Measurements from ENCODE around the gene PLPP4. TPM values are rescaled to one million over a fixed set of nuclear protein-coding genes. Genes with fewer than 3 reads are reported as not detected.

The PLPP4 gene
- total RNA-seq, 4 donors from 2014 or later, result 0.60 TPM; not detected in 3

DNA sequence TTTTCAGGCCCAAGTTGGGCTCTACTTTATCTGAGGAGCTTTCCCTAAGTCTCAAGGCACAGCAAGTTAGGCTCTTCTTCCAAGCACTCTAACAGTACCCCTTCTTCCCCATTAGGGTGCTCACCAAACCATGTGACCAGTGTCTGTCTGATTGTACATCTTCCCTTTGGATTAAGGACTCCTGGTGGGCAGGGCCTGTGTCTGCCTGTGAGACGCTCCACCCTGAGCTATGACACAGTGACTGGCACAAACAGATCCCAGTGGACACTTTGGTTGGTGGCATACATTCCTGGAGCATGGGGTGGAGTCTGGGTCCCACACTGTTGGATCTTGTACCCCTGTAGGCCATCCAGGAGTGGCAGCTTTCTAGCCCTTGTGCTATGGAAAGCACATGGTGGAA lies 23.8 kb downstream of the PLPP4 start:
- TF ChIP-seq EP300 (IDR thresholded peaks at IDR 0.05) (no peak), POLR2AphosphoS5 (IDR thresholded peaks at IDR 0.05) (no peak), POLR2A (IDR thresholded peaks at IDR 0.05) (no peak)
- TF ChIP-seq, protein P1, sequence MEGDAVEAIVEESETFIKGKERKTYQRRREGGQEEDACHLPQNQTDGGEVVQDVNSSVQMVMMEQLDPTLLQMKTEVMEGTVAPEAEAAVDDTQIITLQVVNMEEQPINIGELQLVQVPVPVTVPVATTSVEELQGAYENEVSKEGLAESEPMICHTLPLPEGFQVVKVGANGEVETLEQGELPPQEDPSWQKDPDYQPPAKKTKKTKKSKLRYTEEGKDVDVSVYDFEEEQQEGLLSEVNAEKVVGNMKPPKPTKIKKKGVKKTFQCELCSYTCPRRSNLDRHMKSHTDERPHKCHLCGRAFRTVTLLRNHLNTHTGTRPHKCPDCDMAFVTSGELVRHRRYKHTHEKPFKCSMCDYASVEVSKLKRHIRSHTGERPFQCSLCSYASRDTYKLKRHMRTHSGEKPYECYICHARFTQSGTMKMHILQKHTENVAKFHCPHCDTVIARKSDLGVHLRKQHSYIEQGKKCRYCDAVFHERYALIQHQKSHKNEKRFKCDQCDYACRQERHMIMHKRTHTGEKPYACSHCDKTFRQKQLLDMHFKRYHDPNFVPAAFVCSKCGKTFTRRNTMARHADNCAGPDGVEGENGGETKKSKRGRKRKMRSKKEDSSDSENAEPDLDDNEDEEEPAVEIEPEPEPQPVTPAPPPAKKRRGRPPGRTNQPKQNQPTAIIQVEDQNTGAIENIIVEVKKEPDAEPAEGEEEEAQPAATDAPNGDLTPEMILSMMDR (IDR thresholded peaks at IDR 0.05), result no peak
- Histone ChIP-seq H3K4me3 (no peak overlapping the region), H3K9me3 (no peaks in the 10 kb centered on the region), H3K27ac (no peak overlapping the region), H3K4me1 (no peaks in the 10 kb centered on the region), H3K27me3 (no peaks in the 10 kb centered on the region), H3K36me3 (no peaks in the 10 kb centered on the region)
- WGBS, result 86% methylated on average over 1 of the region's 1 CpG
- DNase-seq (ENCODE audit: low spot score in 2 of 2), result no peak

DNA sequence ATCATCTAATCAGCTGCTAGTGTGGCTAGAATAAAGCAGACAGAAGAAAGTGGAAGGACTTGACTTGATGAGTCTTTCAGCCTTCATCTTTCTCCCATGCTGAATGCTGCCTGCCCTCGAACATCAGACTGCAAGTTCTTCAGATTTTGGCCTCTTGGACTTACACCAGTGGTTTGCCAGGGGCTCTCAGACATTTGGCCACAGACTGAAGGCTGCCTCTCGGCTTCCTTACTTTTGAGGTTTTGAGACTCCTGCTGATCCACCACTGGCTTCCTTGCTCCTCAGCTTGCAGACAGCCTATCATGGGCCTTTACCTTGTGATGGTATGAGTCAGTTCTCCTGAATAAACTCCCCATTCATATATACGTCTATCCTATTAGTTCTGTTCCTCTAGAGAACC lies 26.0 kb downstream of the PLPP4 start:
- Histone ChIP-seq H3K36me3 (no peaks in the 10 kb centered on the region), H3K27ac (no peak overlapping the region), H3K4me3 (no peak overlapping the region), H3K27me3 (no peaks in the 10 kb centered on the region), H3K4me1 (no peaks in the 10 kb centered on the region), H3K9me3 (no peaks in the 10 kb centered on the region)
- WGBS, result 83% methylated on average over 3 of the region's 3 CpGs
- no peak for DNase-seq (ENCODE audit: low spot score in 2 of 2)
- TF ChIP-seq EP300 (IDR thresholded peaks at IDR 0.05) (no peak), POLR2AphosphoS5 (IDR thresholded peaks at IDR 0.05) (no peak), POLR2A (IDR thresholded peaks at IDR 0.05) (no peak)
- TF ChIP-seq, protein P1 (IDR thresholded peaks at IDR 0.05), result no peak

DNA sequence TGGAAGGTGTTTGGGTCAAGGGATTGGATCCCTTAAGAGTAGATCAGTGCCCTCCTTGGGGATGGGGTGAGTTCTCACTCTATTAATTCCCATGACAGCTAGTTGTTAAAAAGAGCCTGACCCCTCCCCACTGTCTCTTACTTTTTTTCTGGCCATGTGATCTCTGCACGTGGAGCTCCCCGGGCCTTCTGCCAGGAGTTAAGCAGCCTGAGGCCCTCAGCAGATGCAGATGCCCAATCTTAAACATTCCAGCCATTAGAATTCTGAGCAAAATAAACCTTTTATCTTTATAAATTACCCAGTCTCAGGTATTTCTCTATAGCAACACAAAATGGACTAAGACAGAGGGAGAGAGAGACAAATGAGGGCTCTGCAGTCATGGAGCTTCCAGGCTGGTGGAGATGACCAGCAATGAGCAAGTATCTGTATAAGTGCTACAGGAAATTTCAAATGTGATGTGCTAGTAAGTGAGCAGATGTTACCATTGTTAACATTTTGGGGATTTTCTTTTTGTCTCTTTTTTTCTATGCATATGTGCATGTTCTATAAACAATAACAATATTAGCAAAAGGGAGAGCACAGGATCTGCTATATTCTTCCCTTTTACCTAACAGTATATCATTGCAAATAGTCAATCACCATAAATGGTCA lies 26.7 kb downstream of the PLPP4 start:
- Histone ChIP-seq H3K4me1 (no peaks in the 10 kb centered on the region), H3K4me3 (no peak overlapping the region), H3K36me3 (no peaks in the 10 kb centered on the region), H3K9me3 (no peaks in the 10 kb centered on the region), H3K27ac (no peak overlapping the region), H3K27me3 (no peaks in the 10 kb centered on the region)
- WGBS, result 19% methylated on average over 2 of the region's 2 CpGs
- no peak for DNase-seq (ENCODE audit: low spot score in 2 of 2)
- no peak for TF ChIP-seq POLR2A (IDR thresholded peaks at IDR 0.05)
- no peak for TF ChIP-seq EP300 (IDR thresholded peaks at IDR 0.05)

DNA sequence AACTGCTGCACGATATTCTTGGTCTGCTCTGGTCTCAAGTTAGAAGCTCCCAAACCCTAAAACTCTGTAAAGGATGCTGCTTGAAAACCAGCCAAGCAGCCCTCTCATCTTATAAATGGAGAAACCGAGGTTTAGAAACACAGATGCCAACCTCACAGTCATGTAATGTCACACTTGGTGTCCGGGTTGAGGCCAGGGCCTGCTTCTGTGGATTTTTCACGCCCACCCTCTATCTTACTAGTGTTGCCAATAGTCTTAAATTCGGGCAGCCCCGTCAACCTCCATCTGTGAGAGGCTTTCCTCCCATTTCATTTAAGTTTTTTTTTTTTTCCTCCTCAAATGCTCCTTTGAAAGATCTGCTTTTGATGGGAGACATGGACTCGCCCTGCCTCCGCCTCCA lies 28.9 kb downstream of the PLPP4 start:
- no peaks in the 10 kb centered on the region for H3K27me3 ChIP-seq
- 90% methylated on average over 8 of the region's 8 CpGs for WGBS
- no peak for DNase-seq (ENCODE audit: low spot score in 2 of 2)

DNA sequence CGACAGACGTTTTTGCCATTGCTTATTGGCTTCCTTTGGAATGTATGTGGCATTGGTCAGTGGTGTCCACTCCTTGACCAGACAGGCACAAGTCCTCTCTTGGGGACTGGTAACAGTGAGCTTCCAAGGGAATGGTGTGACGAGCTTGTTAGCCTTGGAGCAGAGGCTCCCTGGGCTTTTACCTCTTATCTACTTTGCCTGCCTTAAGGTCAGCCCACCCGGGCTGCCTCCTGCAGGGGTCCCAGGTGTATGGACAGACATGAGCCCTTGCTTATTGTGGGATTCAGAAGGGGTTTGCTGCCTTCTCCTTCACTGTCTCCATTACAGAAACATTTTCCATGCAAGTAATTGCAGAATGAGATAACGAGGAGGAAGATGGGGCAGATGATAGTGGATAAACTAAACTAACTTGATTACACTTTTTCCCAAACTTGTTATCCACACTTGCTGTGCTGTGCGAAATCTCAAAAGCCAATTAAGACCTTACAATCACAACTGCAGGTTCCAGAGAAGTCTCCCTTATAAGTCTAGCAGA lies 29.7 kb downstream of the PLPP4 start:
- DNase-seq (ENCODE audit: low spot score in 2 of 2), result no peak
- 79% methylated on average over 6 of the region's 6 CpGs for WGBS

More for the DNA sequence above, 28.9 kb downstream of the PLPP4 start:
- Histone ChIP-seq H3K36me3 (no peaks in the 10 kb centered on the region), H3K4me1 (no peaks in the 10 kb centered on the region), H3K9me3 (no peaks in the 10 kb centered on the region), H3K27ac (no peak overlapping the region), H3K4me3 (no peak overlapping the region)
- TF ChIP-seq POLR2AphosphoS5 (IDR thresholded peaks at IDR 0.05) (no peak), POLR2A (IDR thresholded peaks at IDR 0.05) (no peak), EP300 (IDR thresholded peaks at IDR 0.05) (no peak)
- TF ChIP-seq, protein P1 (IDR thresholded peaks at IDR 0.05), result no peak

More for the DNA sequence above, 29.7 kb downstream of the PLPP4 start:
- Histone ChIP-seq H3K4me3 (no peak overlapping the region), H3K36me3 (no peaks in the 10 kb centered on the region), H3K27me3 (no peaks in the 10 kb centered on the region), H3K9me3 (no peaks in the 10 kb centered on the region), H3K27ac (no peak overlapping the region), H3K4me1 (no peaks in the 10 kb centered on the region)
- TF ChIP-seq EP300 (IDR thresholded peaks at IDR 0.05) (no peak), POLR2AphosphoS5 (IDR thresholded peaks at IDR 0.05) (no peak), POLR2A (IDR thresholded peaks at IDR 0.05) (no peak)
- TF ChIP-seq, protein P1 (IDR thresholded peaks at IDR 0.05), result no peak

Data from suprapubic skin (tissue), 4 donors.